Fibroblast of skin of left quadriceps (primary cell): ENCODE measurements around the gene RPL7A.
"Not testable (repeated sequence)": the region's sequence is repeated elsewhere in the genome, so short reads cannot be mapped to it uniquely, and the experiment has no call there.

Source experiments
- DNase-seq, 2 experiments: peaks; one replicate each; pipeline ENCODE4 v3.0.0-alpha.2; 2013; ENCODE audit warnings: low read depth in 2 of 2

RPL7A gene

DNA sequence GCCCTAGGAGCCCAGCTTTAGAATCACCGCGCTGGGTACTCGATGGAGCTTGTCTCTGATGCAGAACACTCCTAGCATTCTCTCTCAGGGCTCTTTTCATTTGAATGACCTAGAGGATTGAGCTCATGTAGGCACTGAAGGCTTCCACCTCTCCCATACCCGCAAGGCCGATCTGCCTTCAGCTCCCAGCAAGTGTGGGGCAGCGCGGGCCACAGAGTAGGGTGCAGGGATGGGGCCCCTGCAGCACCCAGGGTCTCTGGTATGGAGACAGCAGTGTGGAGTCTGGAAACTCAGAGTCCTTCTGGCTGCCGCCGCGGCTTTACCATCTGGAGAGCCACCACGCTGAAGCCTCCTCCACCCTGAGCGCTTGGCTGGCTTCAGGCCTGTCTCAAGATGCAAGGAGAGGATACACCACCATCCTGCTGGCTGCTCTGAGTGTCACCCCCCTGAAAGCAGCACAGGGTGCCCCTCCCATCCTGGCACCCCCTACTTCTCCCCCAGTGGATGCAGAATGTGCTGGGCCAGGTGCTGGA is 41.1 kb downstream of the RPL7A start:
- no peak for DNase-seq

DNA sequence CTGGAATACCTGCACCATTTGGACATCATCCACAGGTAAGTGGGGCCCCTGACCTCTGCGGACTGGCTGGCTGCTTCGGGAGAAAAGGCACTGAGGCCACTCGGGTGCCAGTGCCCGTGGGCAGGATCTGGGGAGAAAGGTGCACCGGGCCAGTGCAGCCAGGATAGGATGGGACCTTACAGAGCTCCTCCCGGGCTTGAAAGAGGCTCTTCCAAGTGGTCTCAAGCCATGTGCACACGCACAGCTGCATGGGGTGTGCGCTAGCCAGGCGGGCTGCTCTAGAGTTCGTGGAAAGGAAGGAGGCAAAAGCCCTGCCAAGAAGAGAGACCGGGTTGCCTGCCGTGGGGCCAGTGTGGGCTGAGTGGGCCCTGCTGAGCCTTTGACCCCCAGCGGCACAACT is 41.5 kb downstream of the RPL7A start:
- no peak for DNase-seq

DNA sequence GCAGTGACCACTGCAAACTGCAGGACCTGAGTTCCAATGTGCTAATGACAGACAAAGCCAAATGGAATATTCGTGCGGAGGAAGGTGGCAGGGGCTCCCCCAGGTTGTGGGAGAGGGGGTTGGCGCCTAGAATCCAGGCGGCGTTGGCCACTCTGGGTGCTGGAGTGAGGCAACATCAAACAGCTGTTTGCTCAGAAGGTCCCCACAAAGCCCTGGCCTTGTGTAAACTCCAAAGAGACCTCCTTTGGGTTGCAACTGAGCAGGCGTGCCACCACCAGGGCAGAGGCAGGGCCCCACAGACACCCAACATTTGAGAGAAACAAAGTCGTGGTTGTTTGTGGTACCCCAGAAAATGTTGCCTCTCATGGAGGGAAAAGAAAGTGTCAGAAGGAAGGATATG is 42.7 kb downstream of the RPL7A start:
- DNase-seq, result no peak

DNA sequence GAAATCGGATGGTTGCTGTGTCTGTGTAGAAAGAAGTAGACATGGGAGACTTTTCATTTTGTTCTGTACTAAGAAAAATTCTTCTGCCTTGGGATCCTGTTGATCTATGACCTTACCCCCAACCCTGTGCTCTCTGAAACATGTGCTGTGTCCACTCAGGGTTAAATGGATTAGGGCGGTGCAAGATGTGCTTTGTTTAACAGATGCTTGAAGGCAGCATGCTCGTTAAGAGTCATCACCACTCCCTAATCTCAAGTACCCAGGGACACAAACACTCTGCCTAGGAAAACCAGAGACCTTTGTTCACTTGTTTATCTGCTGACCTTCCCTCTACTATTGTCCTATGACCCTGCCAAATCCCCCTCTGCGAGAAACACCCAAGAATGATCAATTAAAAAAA is 43.4 kb downstream of the RPL7A start:
- not testable (repeated sequence) for DNase-seq

DNA sequence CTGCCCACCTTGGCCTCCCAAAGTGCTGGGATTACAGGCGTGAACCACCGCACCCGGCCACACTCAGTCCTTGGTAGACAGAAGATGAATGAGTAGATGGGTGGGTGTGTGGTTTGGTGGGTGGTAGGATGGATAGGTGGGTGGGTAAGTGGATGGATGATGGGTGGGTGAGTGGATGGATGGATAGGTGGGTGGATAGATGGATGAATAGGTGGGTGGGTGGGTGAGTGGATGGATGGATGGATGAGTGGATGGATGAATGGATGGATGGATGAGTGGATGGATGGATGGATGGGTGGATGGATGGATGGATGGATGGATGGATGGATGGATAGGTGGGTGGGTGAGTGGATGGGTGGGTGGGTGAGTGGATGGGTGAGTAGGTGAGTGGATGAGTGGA is 44.3 kb downstream of the RPL7A start:
- not testable (repeated sequence) for DNase-seq

DNA sequence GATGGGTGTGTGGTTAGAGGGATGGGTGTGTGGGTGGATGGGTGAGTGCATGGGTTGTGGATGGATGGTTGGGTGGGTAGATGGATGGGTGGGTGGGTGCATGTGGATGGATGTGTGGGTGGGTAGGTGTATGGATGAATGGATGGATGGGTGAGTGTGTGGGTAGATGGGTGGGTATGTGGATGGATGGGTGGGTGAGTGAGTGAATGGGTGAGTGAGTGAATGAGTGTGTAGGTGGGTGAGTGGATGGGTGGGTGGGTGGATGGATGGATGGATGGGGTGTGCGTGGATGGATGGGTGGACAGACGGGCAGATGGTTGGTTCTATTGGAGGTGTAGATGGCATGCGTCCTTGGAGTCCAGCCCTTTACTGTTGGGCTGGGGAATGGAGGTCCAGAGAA is 45.4 kb downstream of the RPL7A start:
- DNase-seq, result no peak

DNA sequence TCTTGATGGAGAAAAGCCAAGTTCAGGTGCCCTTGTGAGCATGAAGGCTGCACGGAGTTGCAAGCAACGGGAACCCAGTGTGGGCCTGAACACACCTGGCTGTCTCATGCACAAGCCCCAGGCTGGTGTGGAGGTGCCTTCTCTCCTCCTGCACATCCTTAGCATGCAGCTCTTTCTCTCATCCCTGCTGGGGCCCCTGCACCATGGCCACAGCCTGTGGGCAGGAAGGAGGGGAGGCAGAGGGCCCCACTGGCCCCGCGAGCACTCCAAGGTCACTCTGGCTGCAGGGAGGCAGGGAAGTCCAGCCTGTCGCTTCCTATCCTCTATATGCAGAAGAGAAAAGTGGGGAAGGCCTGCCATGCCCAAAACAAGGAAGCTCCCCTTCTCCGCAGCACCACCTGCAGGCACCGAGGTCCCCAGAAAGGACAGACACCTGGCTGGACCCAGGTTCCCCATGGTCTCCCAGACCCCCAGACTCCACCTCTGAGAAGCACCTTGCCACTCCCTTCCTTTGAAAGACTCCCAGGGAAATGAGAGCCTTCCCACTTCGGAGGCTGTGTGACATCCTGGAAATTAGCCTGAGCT is 46.8 kb downstream of the RPL7A start:
- no peak for DNase-seq

DNA sequence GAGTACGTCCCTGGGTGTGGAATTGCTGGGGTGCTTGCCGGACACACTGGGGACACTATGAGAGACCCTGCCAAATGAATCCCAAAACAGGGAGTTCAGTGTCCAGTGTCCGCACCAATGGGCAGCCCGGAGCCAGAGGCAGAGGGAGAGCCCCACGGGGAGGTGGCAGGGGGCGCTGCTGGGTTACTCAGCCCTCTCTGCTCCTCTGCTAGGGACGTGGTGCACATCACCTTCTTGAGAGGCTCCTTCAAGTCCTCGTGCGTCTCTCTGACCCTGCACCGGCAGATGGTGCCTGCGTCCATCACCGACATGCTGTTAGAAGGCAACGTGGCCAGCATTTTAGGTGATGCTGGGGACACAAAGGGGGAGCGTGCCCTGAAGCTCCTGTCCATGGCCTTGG is 48.9 kb downstream of the RPL7A start:
- DNase-seq, result no peak

DNA sequence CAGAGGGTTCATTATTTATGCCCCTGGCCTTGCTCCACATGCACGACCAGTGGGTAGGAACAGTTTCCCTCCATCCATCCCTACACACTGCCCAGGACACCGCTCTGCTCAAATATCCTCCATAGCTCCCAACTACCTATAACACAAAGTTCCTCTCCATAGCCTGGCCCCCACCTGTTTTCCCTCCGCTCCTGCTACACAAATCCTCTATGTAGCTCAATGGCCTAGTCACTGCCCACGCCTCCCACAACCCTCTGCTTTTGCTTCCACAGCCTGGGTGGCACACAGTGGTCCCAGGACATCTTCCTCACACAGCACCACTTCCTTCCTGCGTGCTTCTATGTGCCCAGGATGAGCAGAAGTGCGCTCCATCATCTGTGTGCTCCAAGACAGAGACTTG is 49.4 kb downstream of the RPL7A start:
- no peak for DNase-seq

DNA sequence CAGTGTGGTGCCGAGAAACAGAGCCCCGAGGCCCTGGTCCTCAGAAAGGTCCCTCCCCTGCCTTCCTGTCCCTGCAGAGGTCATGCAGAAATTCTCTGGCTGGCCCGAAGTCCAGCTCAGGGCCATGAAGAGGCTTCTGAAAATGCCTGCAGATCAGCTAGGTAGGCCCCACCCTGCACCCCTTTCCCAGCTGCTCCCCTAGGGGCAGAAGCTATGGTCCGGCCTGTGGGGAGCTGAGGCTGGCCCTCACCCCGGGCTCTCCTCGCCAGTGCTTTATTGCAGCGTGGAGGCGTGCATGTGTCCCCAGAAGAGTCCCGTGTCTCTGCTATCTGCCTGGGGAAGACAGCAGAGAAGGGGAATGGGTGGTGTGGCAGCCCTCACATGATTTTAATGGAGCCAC is 49.9 kb downstream of the RPL7A start:
- no peak for DNase-seq

DNA sequence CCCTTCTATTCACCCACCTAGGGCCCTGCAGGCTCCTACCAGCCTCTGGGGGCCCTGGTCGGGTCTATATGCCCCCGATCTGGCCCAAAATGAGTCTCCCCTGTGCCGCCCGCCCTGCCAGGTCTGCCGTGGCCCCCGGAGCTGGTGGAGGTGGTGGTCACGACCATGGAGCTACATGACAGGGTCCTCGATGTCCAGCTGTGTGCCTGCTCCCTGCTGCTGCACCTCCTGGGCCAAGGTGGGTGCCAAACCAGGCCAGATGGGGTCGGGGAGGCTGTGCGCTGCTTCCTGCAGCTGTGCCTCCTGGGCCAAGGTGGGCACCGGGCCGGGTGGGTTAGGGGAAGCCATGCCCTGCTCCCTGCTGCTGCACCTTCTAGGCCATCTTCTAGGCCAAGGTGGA is 52.3 kb downstream of the RPL7A start:
- no peak for DNase-seq
